ENCODE results near the gene RNF5.
A peak's percentile ranks its signal among the peaks of the same experiment; 100 is the strongest.

Gene RNF5

DNA sequence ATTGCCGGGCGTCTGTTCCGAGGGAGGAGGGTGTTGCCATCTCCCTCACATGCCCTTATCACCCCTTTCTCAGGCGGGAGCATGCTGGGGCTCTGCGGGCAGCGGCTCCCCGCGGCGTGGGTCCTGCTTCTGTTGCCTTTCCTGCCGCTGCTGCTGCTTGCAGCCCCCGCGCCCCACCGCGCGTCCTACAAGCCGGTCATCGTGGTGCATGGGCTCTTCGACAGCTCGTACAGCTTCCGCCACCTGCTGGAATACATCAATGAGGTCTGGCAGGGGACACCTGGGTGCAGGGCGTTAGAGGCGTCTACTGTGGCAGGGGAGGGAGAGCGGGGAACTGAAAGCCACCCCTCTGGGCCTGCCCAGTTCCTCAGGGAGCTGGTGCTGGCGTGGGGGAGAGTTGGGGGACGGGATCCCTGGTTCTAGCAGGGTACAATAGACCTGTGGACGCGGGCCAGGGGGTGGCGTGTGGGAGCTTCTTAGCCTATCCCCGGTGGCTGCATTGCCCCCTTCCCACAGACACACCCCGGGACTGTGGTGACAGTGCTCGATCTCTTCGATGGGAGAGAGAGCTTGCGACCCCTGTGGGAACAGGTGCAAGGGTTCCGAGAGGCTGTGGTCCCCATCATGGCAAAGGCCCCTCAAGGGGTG lies 23.6 kb upstream of the RNF5 start:
- Histone ChIP-seq H3K4me3 (ENCODE audit: low read depth, low read length) (peak overlapping the region; percentile 86), H3K27ac (peak overlapping the region; percentile 80), H3K36me3 (replicated peaks) (peaks cover 9% of the 10 kb centered on the region), H3K27me3 (replicated peaks) (no peaks in the 10 kb centered on the region)
- TF ChIP-seq CTCF (IDR thresholded peaks at IDR 0.05; ENCODE audit: low read depth, low read length, missing control alignments) = peak; percentile 75
- in situ Hi-C loops (cut with HindIII; ENCODE audit: low pct_ligation_motif_present, low sequenced_read_pairs) = no loop called here
- DNase-seq = peak; percentile 55

- DNase-seq = no peak
- Histone ChIP-seq H3K4me3 (ENCODE audit: low read depth, low read length) (no peak overlapping the region), H3K36me3 (replicated peaks) (peaks cover 9% of the 10 kb centered on the region), H3K27ac (no peak overlapping the region), H3K27me3 (replicated peaks) (no peaks in the 10 kb centered on the region)
- in situ Hi-C loops (cut with HindIII; ENCODE audit: low pct_ligation_motif_present, low sequenced_read_pairs) = no loop called here
- no peak for TF ChIP-seq CTCF (IDR thresholded peaks at IDR 0.05; ENCODE audit: low read depth, low read length, missing control alignments)
Measured at GRCh38 chr6:32156891-32157290, 21.3 kb upstream of the RNF5 start.

GRCh38 chr6:32158052-32158451 lies 20.2 kb upstream of the RNF5 start:
- no peak for DNase-seq
- no peaks in the 10 kb centered on the region for H3K27me3 ChIP-seq (replicated peaks)
- in situ Hi-C loops (cut with HindIII; ENCODE audit: low pct_ligation_motif_present, low sequenced_read_pairs) = no loop called here
- TF ChIP-seq CTCF (IDR thresholded peaks at IDR 0.05; ENCODE audit: low read depth, low read length, missing control alignments) = no peak
- H3K27ac ChIP-seq = no peak overlapping the region
- H3K4me3 ChIP-seq (ENCODE audit: low read depth, low read length) = no peak overlapping the region
- peaks cover 12% of the 10 kb centered on the region for H3K36me3 ChIP-seq (replicated peaks)

DNA sequence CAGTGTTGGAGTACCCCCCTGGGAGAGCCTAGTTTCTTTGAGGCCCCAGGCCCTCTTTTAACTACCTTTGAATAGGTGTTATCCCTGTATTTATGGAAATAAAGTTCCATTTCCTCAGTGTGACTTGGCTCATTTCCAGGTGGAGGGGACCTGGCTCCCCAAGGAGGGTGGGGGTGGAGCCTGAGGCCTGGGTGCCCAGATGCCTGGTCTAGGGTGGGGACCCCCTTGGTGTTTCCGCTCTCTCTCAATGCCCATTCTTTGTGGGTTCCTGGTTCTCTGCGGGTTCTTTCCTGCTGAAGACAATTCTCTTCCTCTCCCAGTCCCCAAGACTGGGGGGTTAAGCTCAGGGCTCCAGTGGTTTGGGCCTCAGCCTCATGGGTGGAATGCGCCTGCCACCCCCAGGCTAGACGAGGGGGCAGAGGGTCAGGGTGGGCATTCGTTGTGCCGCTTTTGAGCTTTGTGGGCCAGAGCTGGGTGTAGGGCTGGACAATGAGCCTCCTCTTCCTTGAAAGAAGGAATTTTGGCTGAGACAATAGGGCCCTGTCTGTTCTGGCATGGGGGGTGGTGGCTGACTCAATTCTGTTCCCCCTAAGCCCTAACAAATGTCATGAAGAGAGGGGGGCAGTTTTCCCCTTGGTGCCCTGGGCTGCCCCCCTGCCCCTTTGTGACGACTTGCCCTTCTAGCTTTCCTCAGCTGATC lies 14.5 kb upstream of the RNF5 start:
- Histone ChIP-seq H3K27ac (no peak overlapping the region), H3K27me3 (replicated peaks) (no peaks in the 10 kb centered on the region), H3K4me3 (ENCODE audit: low read depth, low read length) (no peak overlapping the region), H3K36me3 (replicated peaks) (peaks cover 25% of the 10 kb centered on the region)
- in situ Hi-C loops (cut with HindIII; ENCODE audit: low pct_ligation_motif_present, low sequenced_read_pairs) = no loop called here
- no peak for DNase-seq
- no peak for TF ChIP-seq CTCF (IDR thresholded peaks at IDR 0.05; ENCODE audit: low read depth, low read length, missing control alignments)

DNA sequence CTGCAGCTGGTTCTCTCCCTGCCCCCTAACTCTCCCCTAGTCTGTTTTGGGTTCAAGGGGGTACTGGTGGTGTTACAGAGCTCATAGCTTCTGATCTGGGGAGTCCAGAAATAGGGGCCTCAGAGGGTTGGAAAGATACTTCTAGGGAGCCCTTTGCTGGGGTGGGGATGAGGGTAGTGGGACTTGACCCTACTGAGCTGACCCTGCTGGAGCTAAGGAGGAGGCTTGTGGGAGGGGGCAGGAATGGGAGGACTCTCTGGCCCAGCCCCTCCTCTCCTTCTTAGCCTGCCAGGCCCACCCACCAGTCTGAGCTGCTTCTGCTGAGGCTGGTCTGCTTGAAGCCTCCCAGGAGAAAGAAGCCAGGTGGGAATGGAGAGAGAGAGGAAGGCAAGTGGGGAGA lies 13.9 kb upstream of the RNF5 start, which contains the start of gene EGFL8:
Gene EGFL8, plus strand, starts transcription at position 301 of the 400 bp plus-strand sequence. CDS start 1,571 bp downstream, outside the sequence.
- Histone ChIP-seq H3K27me3 (replicated peaks) (no peaks in the 10 kb centered on the region), H3K36me3 (replicated peaks) (peaks cover 30% of the 10 kb centered on the region), H3K27ac (no peak within 1 kb of the TSS), H3K4me3 (ENCODE audit: low read depth, low read length) (no peak within 1 kb of the TSS)
- no peak for TF ChIP-seq CTCF (IDR thresholded peaks at IDR 0.05; ENCODE audit: low read depth, low read length, missing control alignments)
- no peak for DNase-seq
- in situ Hi-C loops (cut with HindIII; ENCODE audit: low pct_ligation_motif_present, low sequenced_read_pairs) = no loop called here
